A549 (cell line): Measurements from ENCODE around the gene JAG2. TPM values are rescaled to one million over a fixed set of nuclear protein-coding genes. Genes with fewer than 3 reads are reported as not detected.

ENCODE experiments used
- ATAC-seq, 2 experiments: fragments of 200-7000 bp in 1 of 2; fragments of >200 bp in 1 of 2; cut with Nextera tagmentation in 1 of 2; cut with Tn5 transposase in 1 of 2; 3 replicates each; pipeline versions ENCODE4 v1.8.0 to v1.9.1; 2018 to 2020; ENCODE audit warnings: mild to moderate bottlenecking in 1 of 2, moderate library complexity in 1 of 2
- CTCF ChIA-PET: fragments of 300-600 bp; sonication (Branson Sonifier 250); formaldehyde crosslinking; extraction: SDS; loops from one replicate; lab custom pipeline; 2021; ENCODE audit warnings: antibody characterized with exemption, inconsistent platforms; lab: Yijun Ruan, JAX
- POLR2A ChIA-PET: fragments of 350-600 bp; formaldehyde crosslinking; extraction: SDS; loops from one replicate; lab custom pipeline; 2021; ENCODE audit warnings: antibody characterized with exemption, inconsistent platforms; lab: Yijun Ruan, JAX
- DNase-seq, 2 experiments: peaks; one replicate each; pipeline versions ENCODE4 v3.0.0 to v3.0.0-alpha.2; 2011 to 2016; ENCODE audit warnings: low read depth in 1 of 2, low spot score in 1 of 2
- FAIRE-seq: peaks from 2 replicates; lab custom pipeline; 2011; peaks lifted over from hg19 to GRCh38; lab: Jason Lieb, UNC
- H3K27ac ChIP-seq, 2 experiments: fragments of >200 bp; sonication (Bioruptor Twin); formaldehyde crosslinking; 3 replicates each; pipeline ENCODE4 v1.5.1; 2016 to 2017
- H3K4me1 ChIP-seq: fragments of >200 bp; sonication (Bioruptor Twin); formaldehyde crosslinking; 3 replicates; pipeline ENCODE4 v1.6.1; 2016
- H3K4me2 ChIP-seq: fragments of >200 bp; sonication (Bioruptor Twin); formaldehyde crosslinking; 3 replicates; pipeline ENCODE4 v1.6.1; 2016
- H3K4me3 ChIP-seq: fragments of >200 bp; sonication (Bioruptor Twin); formaldehyde crosslinking; 3 replicates; pipeline ENCODE4 v1.5.1; 2016
- H3K9me3 ChIP-seq: fragments of >200 bp; sonication (Bioruptor Twin); formaldehyde crosslinking; 3 replicates; pipeline ENCODE4 v1.6.1; 2016
- BHLHE40 ChIP-seq: IDR thresholded peaks from 2 replicates; pipeline ENCODE4 v1.6.1; 2012; ENCODE audit warnings: low read depth, low read length, inconsistent platforms
- CBX2 ChIP-seq: fragments of 200-600 bp; sonication (generic); IDR thresholded peaks from 2 replicates; pipeline ENCODE4 v1.6.1; 2016; ENCODE audit warnings: low read depth, mild to moderate bottlenecking, borderline replicate concordance
- CBX8 ChIP-seq: fragments of 200-600 bp; sonication (generic); IDR thresholded peaks from 2 replicates; pipeline ENCODE4 v1.6.1; 2016
- CTCF ChIP-seq: fragments of >200 bp; sonication (Bioruptor Twin); formaldehyde crosslinking; IDR thresholded peaks from 3 replicates; pipeline ENCODE4 v1.5.1; 2016
- E2F6 ChIP-seq: IDR thresholded peaks from 2 replicates; pipeline ENCODE4 v1.6.1; 2012; ENCODE audit warnings: low read depth, borderline replicate concordance
- ELK1 ChIP-seq: fragments of 150-350 bp; IDR thresholded peaks from 2 replicates; pipeline ENCODE4 v1.6.1; 2014; ENCODE audit warnings: low read depth, mild to moderate bottlenecking, low read length
- GATA3 ChIP-seq: IDR thresholded peaks from 2 replicates; pipeline ENCODE4 v1.6.1; 2012; ENCODE audit warnings: borderline replicate concordance
- HES2 ChIP-seq: fragments of >200 bp; sonication (Bioruptor Twin); formaldehyde crosslinking; IDR thresholded peaks from 2 replicates; pipeline ENCODE4 v1.6.1; 2016
- KDM1A ChIP-seq: fragments of 200-600 bp; sonication (generic); IDR thresholded peaks from 2 replicates; pipeline ENCODE4 v1.6.1; 2016; ENCODE audit warnings: low read depth, mild to moderate bottlenecking
- MAX ChIP-seq: IDR thresholded peaks from 2 replicates; pipeline ENCODE4 v1.6.1; 2012
- MYC ChIP-seq: IDR thresholded peaks from 2 replicates; pipeline ENCODE4 v1.6.1; 2012; ENCODE audit warnings: mild to moderate bottlenecking, inconsistent platforms, low read length, improper control_type of control experiment, borderline replicate concordance
- NR3C1 ChIP-seq: fragments of >200 bp; sonication (Bioruptor Twin); formaldehyde crosslinking; IDR thresholded peaks from 3 replicates; pipeline ENCODE4 v1.6.1; 2017
- POLR2AphosphoS2 ChIP-seq: conservative IDR thresholded peaks from 2 replicates; pipeline ENCODE4 v1.6.1; 2012; ENCODE audit warnings: low read length, improper control_type of control experiment, inconsistent platforms
- RAD21 ChIP-seq, 2 experiments: fragments of >200 bp in 1 of 2; sonication (Bioruptor Twin) in 1 of 2; formaldehyde crosslinking in 1 of 2; IDR thresholded peaks in 1 of 2; conservative IDR thresholded peaks in 1 of 2; 2 replicates in 1 of 2; 3 replicates in 1 of 2; pipeline ENCODE4 v1.6.1; 2012 to 2018; ENCODE audit warnings: inconsistent platforms in 1 of 2
- RARB ChIP-seq: fragments of 250-450 bp; sonication (Bioruptor Pico); IDR thresholded peaks from 2 replicates; pipeline ENCODE4 v1.8.0; 2021; ENCODE audit warnings: mild to moderate bottlenecking, moderate library complexity
- REST ChIP-seq: fragments of 200-600 bp; sonication (generic); IDR thresholded peaks from 2 replicates; pipeline ENCODE4 v1.6.1; 2016; ENCODE audit warnings: antibody characterized with exemption, mild to moderate bottlenecking, moderate library complexity
- RNF2 ChIP-seq: fragments of 200-600 bp; sonication (generic); IDR thresholded peaks from 2 replicates; pipeline ENCODE4 v1.6.1; 2016; ENCODE audit warnings: low read depth, mild to moderate bottlenecking, antibody characterized with exemption, moderate library complexity, borderline replicate concordance
- SREBF2 ChIP-seq: fragments of 450-650 bp; IDR thresholded peaks from 2 replicates; pipeline ENCODE4 v1.6.1; 2014; ENCODE audit warnings: mild to moderate bottlenecking, moderate library complexity
- USF2 ChIP-seq: fragments of 450-650 bp; IDR thresholded peaks from 2 replicates; pipeline ENCODE4 v1.6.1; 2014; ENCODE audit warnings: antibody characterized with exemption
- ZC3H11A ChIP-seq: fragments of 450-650 bp; IDR thresholded peaks from 2 replicates; pipeline ENCODE4 v1.6.1; 2014; ENCODE audit warnings: antibody characterized with exemption, mild to moderate bottlenecking
- WGBS: methylation state at CpG from one replicate; pipeline ENCODE4 v1.1.6; 2017; ENCODE audit errors: missing lambda C conversion rate; 5-methylcytosine and 5-hydroxymethylcytosine counted together
- polyA plus RNA-seq, 4 experiments: library from polyadenylated mRNA; depleted of rRNA in 3 of 4; stranded (reverse); fragments of >200 nt; fragmentation: RNase III in 1 of 4; extraction: RNeasy Plus Mini Kit Qiagen cat#74134 plus additional on column Dnase treatment in 1 of 4; gene quantifications; 2 replicates in 3 of 4; 3 replicates in 1 of 4; pipeline ENCODE4 v1.2.3, GENCODE V29; 2011 to 2017

The JAG2 gene
- polyA plus RNA-seq, 2 of the 4 experiments (the other 2 are of a cell fraction) = 5.9 to 20.4 TPM

- Histone ChIP-seq H3K4me2 (no peak overlapping the region), H3K4me3 (no peak overlapping the region), H3K9me3 (peaks cover 18% of the 10 kb centered on the region)
- POLR2A ChIA-PET = no interaction called here
- TF ChIP-seq NR3C1 (no peak), CTCF (no peak), E2F6 (no peak)
- TF ChIP-seq, all 56 proteins: peak for 0
- no peak for FAIRE-seq
- H3K4me1 ChIP-seq = no peaks in the 10 kb centered on the region
- 64% methylated on average over 7 of the region's 7 CpGs for WGBS
- no peak overlapping the region for H3K27ac ChIP-seq
- DNase-seq = no peak
- CTCF ChIA-PET = interaction anchor here (0.6 to 1.2 kb wide), 4 partner anchors 10 to 59 kb away, joined by 3 to 8 read pairs (median 3); no protein-coding TSS in a partner anchor
- no peak for ATAC-seq
Observed at GRCh38 chr14:105117710-105118385, 50.7 kb downstream of the JAG2 start.

GRCh38 chr14:105117257-105117646 is 51.3 kb downstream of the JAG2 start:
- ChIA-PET CTCF (interaction anchor here (0.9 to 1.2 kb wide), 3 partner anchors 9 to 26 kb away, joined by 3 to 8 read pairs (median 3); no protein-coding TSS in a partner anchor), POLR2A (no interaction called here)
- 57% methylated on average over 2 of the region's 2 CpGs for WGBS
- no peak overlapping the region for H3K4me2 ChIP-seq
- DNase-seq = no peak
- no peak overlapping the region for H3K4me3 ChIP-seq
- ATAC-seq = no peak
- FAIRE-seq = no peak
- no peaks in the 10 kb centered on the region for H3K4me1 ChIP-seq
- TF ChIP-seq RNF2 (no peak), ELK1 (no peak), BHLHE40 (no peak), ZC3H11A (no peak), RARB (CRISPR knock-in tag) (no peak), MAX (no peak), CBX8 (no peak), GATA3 (no peak), KDM1A (no peak), SREBF2 (no peak), MYC (no peak)
- TF ChIP-seq, all 56 proteins: peak for 0
- H3K9me3 ChIP-seq = peaks cover 18% of the 10 kb centered on the region
- H3K27ac ChIP-seq = no peak overlapping the region

GRCh38 chr14:105116451-105117256 is 51.9 kb downstream of the JAG2 start:
- DNase-seq (no peak), FAIRE-seq (no peak), ATAC-seq (no peak)
- H3K4me3 ChIP-seq = no peak overlapping the region
- POLR2A ChIA-PET = no interaction called here
- no peaks in the 10 kb centered on the region for H3K4me1 ChIP-seq
- H3K4me2 ChIP-seq = no peak overlapping the region
- 68% methylated on average over 12 of the region's 12 CpGs for WGBS
- CTCF ChIA-PET = interaction anchor here (0.6 to 1.1 kb wide), 2 partner anchors 10 to 12 kb away, joined by 3 read pairs; no protein-coding TSS in a partner anchor
- H3K9me3 ChIP-seq = peaks cover 12% of the 10 kb centered on the region
- H3K27ac ChIP-seq = no peak overlapping the region
- no peak for TF ChIP-seq BHLHE40
- no peak for TF ChIP-seq USF2
- no peak for TF ChIP-seq RAD21 (conservative IDR thresholded peaks at IDR 0.05 in 1 of 2, IDR thresholded peaks at IDR 0.05 in 1 of 2)
- no peak for TF ChIP-seq CBX2
- no peak for TF ChIP-seq HES2
- no peak for TF ChIP-seq ELK1
- TF ChIP-seq REST = no peak
- TF ChIP-seq POLR2AphosphoS2 = no peak
